Uterus (tissue), 2 donors: ENCODE measurements around the gene DLX4.

Experiments used
- CTCF ChIP-seq, 4 experiments: fragments of 200-600 bp in 2 of 4; fragments of 450-650 bp in 2 of 4; sonication (generic) in 2 of 4; IDR thresholded peaks; one replicate each; pipeline ENCODE4 v1.5.1; 2016 to 2019; ENCODE audit warnings: antibody characterized with exemption in 4 of 4, mild to moderate bottlenecking in 2 of 4, moderate library complexity in 1 of 4
- POLR2A ChIP-seq, 2 donors: fragments of 450-650 bp; IDR thresholded peaks; one replicate each; pipeline ENCODE4 v1.6.1; 2016; ENCODE audit warnings: antibody characterized with exemption in 2 of 2, mild to moderate bottlenecking in 1 of 2, moderate library complexity in 1 of 2

DNA sequence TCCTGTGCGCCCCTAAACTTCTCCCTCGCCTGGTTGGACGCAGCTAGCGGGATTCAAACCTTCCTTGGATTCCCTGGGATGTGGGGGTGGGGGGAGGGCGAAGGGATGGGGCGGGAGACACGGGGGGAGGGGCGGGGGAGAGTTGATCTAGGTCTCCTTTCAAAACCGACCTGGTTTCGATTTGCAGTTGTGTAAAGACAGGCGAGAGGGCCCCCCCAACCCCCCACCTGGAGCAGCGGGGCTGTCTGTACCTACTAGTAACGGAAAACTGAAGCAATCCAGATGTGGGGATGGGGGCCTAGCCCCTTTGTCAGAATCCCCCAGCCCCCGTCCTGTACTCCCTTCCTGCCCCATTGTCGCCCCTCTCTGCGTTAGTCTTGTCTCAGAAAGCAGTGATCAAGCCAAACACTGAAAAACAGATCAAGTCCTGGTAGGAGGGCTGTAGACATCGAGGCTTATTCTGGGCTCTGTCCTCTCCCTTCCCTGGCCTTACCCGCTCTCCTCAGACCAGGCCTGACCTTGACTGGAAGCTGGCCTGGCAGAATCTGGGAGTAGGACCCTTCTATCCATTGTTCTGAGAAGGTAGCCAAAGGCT is 902 bp downstream of the DLX4 start:
- TF ChIP-seq POLR2A (IDR thresholded peaks at IDR 0.05) = no peak
- TF ChIP-seq CTCF (IDR thresholded peaks at IDR 0.05) = no peak
